CD4-positive, alpha-beta T cell treated with Interleukin-6 at 100 ng/mL for 8 hours (primary cell): ENCODE measurements around the gene TECRL.

Experiments used
- DNase-seq: peaks from one replicate; pipeline ENCODE4 v3.0.0-alpha.2; 2020; ENCODE audit warnings: mixed read lengths, low spot score

TECRL gene

GRCh38 chr4:64409300-64409699 is at the start of gene TECRL:
Gene TECRL (minus strand): TSS chr4:64409450. CDS start chr4:64409351, 99 bp downstream.
- no peak for DNase-seq

GRCh38 chr4:64432674-64433073 is 23.4 kb upstream of the TECRL start:
- DNase-seq = no peak

- DNase-seq = no peak
Observed at GRCh38 chr4:64430933-64431332, 21.7 kb upstream of the TECRL start.

GRCh38 chr4:64417974-64418373 is 8.7 kb upstream of the TECRL start:
- no peak for DNase-seq

GRCh38 chr4:64407000-64407399 is 2.2 kb downstream of the TECRL start:
- no peak for DNase-seq

GRCh38 chr4:64405761-64406160 is 3.5 kb downstream of the TECRL start:
- DNase-seq = no peak

- no peak for DNase-seq
Observed at GRCh38 chr4:64402684-64403083, 6.6 kb downstream of the TECRL start.

- no peak for DNase-seq
Observed at GRCh38 chr4:64399313-64400109, 9.7 kb downstream of the TECRL start.

- DNase-seq = no peak
Observed at GRCh38 chr4:64394469-64394868, 14.8 kb downstream of the TECRL start.

- DNase-seq = no peak
Observed at GRCh38 chr4:64388252-64388651, 21.0 kb downstream of the TECRL start.

GRCh38 chr4:64385220-64385619 is 24.0 kb downstream of the TECRL start:
- no peak for DNase-seq

- no peak for DNase-seq
Observed at GRCh38 chr4:64384237-64385203, 24.7 kb downstream of the TECRL start.

GRCh38 chr4:64368741-64369140 is 40.5 kb downstream of the TECRL start:
- no peak for DNase-seq

- no peak for DNase-seq
Observed at GRCh38 chr4:64361399-64361740, 47.9 kb downstream of the TECRL start.

GRCh38 chr4:64360664-64361398 is 48.4 kb downstream of the TECRL start:
- no peak for DNase-seq

GRCh38 chr4:64359489-64359888 is 49.8 kb downstream of the TECRL start:
- DNase-seq = no peak

- DNase-seq = no peak
Observed at GRCh38 chr4:64353904-64354303, 55.3 kb downstream of the TECRL start.

- DNase-seq = no peak
Observed at GRCh38 chr4:64341711-64342110, 67.5 kb downstream of the TECRL start.

GRCh38 chr4:64340218-64341110 is 68.8 kb downstream of the TECRL start:
- DNase-seq = no peak

- no peak for DNase-seq
Observed at GRCh38 chr4:64334964-64335363, 74.3 kb downstream of the TECRL start.

- no peak for DNase-seq
Observed at GRCh38 chr4:64330143-64330542, 79.1 kb downstream of the TECRL start.
